T-helper 1 cell treated with Interleukin-12 subunit alpha and Interleukin-12 subunit beta and Interleukin-4 antibody, amounts not matched to agents 30 μg/mL and 1 μg/mL, for 36 hours (primary cell): Measurements from ENCODE around the gene SERGEF.

Source experiments
- H3K27ac Mint-ChIP-seq: one replicate; pipeline ENCODE4 v1.8.0; 2021; ENCODE audit warnings: mild to moderate bottlenecking, mixed read lengths
- H3K27me3 Mint-ChIP-seq: one replicate; pipeline ENCODE4 v1.8.0; 2021; ENCODE audit warnings: low read depth, mixed read lengths
- H3K36me3 Mint-ChIP-seq: one replicate; pipeline ENCODE4 v1.8.0; 2021; ENCODE audit warnings: low read depth, mixed read lengths
- H3K4me1 Mint-ChIP-seq: one replicate; pipeline ENCODE4 v1.8.0; 2021; ENCODE audit warnings: low read depth, mixed read lengths
- H3K4me3 Mint-ChIP-seq: one replicate; pipeline ENCODE4 v1.8.0; 2021; ENCODE audit warnings: mild to moderate bottlenecking, moderate library complexity, mixed read lengths
- H3K9me3 Mint-ChIP-seq: one replicate; pipeline ENCODE4 v1.8.0; 2021; ENCODE audit warnings: mixed read lengths

Gene SERGEF

GRCh38 chr11:17774232-17775034, 238.4 kb downstream of the SERGEF start:
- Mint-ChIP-seq H3K27me3 (no peaks in the 10 kb centered on the region), H3K9me3 (no peaks in the 10 kb centered on the region), H3K27ac (no peak overlapping the region), H3K4me3 (no peak overlapping the region), H3K4me1 (no peaks in the 10 kb centered on the region), H3K36me3 (no peaks in the 10 kb centered on the region)

GRCh38 chr11:17773674-17774073, 239.2 kb downstream of the SERGEF start:
- H3K27me3 Mint-ChIP-seq: no peaks in the 10 kb centered on the region
- H3K4me1 Mint-ChIP-seq: no peaks in the 10 kb centered on the region
- no peak overlapping the region for H3K4me3 Mint-ChIP-seq
- H3K9me3 Mint-ChIP-seq: no peaks in the 10 kb centered on the region
- no peaks in the 10 kb centered on the region for H3K36me3 Mint-ChIP-seq
- H3K27ac Mint-ChIP-seq: no peak overlapping the region

GRCh38 chr11:17772704-17773600, 239.9 kb downstream of the SERGEF start:
- H3K4me3 Mint-ChIP-seq: no peak overlapping the region
- no peak overlapping the region for H3K27ac Mint-ChIP-seq
- H3K27me3 Mint-ChIP-seq: no peaks in the 10 kb centered on the region
- H3K4me1 Mint-ChIP-seq: no peaks in the 10 kb centered on the region
- H3K36me3 Mint-ChIP-seq: no peaks in the 10 kb centered on the region
- no peaks in the 10 kb centered on the region for H3K9me3 Mint-ChIP-seq

GRCh38 chr11:17771841-17772401, 240.9 kb downstream of the SERGEF start:
- no peaks in the 10 kb centered on the region for H3K27me3 Mint-ChIP-seq
- H3K36me3 Mint-ChIP-seq: no peaks in the 10 kb centered on the region
- H3K4me3 Mint-ChIP-seq: no peak overlapping the region
- no peak overlapping the region for H3K27ac Mint-ChIP-seq
- no peaks in the 10 kb centered on the region for H3K4me1 Mint-ChIP-seq
- H3K9me3 Mint-ChIP-seq: no peaks in the 10 kb centered on the region

GRCh38 chr11:17771415-17771814, 241.4 kb downstream of the SERGEF start:
- no peaks in the 10 kb centered on the region for H3K4me1 Mint-ChIP-seq

GRCh38 chr11:17770917-17771316, 241.9 kb downstream of the SERGEF start:
- Mint-ChIP-seq H3K9me3 (no peaks in the 10 kb centered on the region), H3K36me3 (no peaks in the 10 kb centered on the region), H3K4me1 (no peaks in the 10 kb centered on the region), H3K27ac (no peak overlapping the region), H3K4me3 (no peak overlapping the region), H3K27me3 (no peaks in the 10 kb centered on the region)

More at GRCh38 chr11:17771415-17771814, 241.4 kb downstream of the SERGEF start:
- H3K27me3 Mint-ChIP-seq: no peaks in the 10 kb centered on the region
- H3K27ac Mint-ChIP-seq: no peak overlapping the region
- H3K9me3 Mint-ChIP-seq: no peaks in the 10 kb centered on the region
- no peaks in the 10 kb centered on the region for H3K36me3 Mint-ChIP-seq
- no peak overlapping the region for H3K4me3 Mint-ChIP-seq

- Mint-ChIP-seq H3K9me3 (no peaks in the 10 kb centered on the region), H3K27me3 (no peaks in the 10 kb centered on the region), H3K27ac (no peak overlapping the region), H3K4me1 (no peaks in the 10 kb centered on the region), H3K36me3 (no peaks in the 10 kb centered on the region), H3K4me3 (no peak overlapping the region)
Measured at GRCh38 chr11:17770048-17770652, 242.7 kb downstream of the SERGEF start.

GRCh38 chr11:17769218-17769617, 243.6 kb downstream of the SERGEF start:
- Mint-ChIP-seq H3K9me3 (no peaks in the 10 kb centered on the region), H3K36me3 (no peaks in the 10 kb centered on the region), H3K4me3 (no peak overlapping the region), H3K27ac (no peak overlapping the region), H3K4me1 (no peaks in the 10 kb centered on the region), H3K27me3 (no peaks in the 10 kb centered on the region)

GRCh38 chr11:17768547-17768946, 244.3 kb downstream of the SERGEF start:
- no peak overlapping the region for H3K27ac Mint-ChIP-seq
- no peaks in the 10 kb centered on the region for H3K36me3 Mint-ChIP-seq
- H3K27me3 Mint-ChIP-seq: no peaks in the 10 kb centered on the region
- H3K9me3 Mint-ChIP-seq: no peaks in the 10 kb centered on the region
- H3K4me1 Mint-ChIP-seq: no peaks in the 10 kb centered on the region
- H3K4me3 Mint-ChIP-seq: no peak overlapping the region

GRCh38 chr11:17767914-17768313, 244.9 kb downstream of the SERGEF start:
- Mint-ChIP-seq H3K27ac (no peak overlapping the region), H3K9me3 (no peaks in the 10 kb centered on the region), H3K4me3 (no peak overlapping the region), H3K27me3 (no peaks in the 10 kb centered on the region), H3K36me3 (no peaks in the 10 kb centered on the region), H3K4me1 (no peaks in the 10 kb centered on the region)

GRCh38 chr11:17767301-17767885, 245.5 kb downstream of the SERGEF start:
- Mint-ChIP-seq H3K4me3 (no peak overlapping the region), H3K27me3 (no peaks in the 10 kb centered on the region), H3K36me3 (no peaks in the 10 kb centered on the region), H3K9me3 (no peaks in the 10 kb centered on the region), H3K27ac (no peak overlapping the region), H3K4me1 (no peaks in the 10 kb centered on the region)

GRCh38 chr11:17766590-17766989, 246.3 kb downstream of the SERGEF start:
- Mint-ChIP-seq H3K36me3 (no peaks in the 10 kb centered on the region), H3K4me1 (no peaks in the 10 kb centered on the region), H3K27me3 (no peaks in the 10 kb centered on the region), H3K9me3 (no peaks in the 10 kb centered on the region), H3K4me3 (no peak overlapping the region), H3K27ac (no peak overlapping the region)

- Mint-ChIP-seq H3K4me3 (no peak overlapping the region), H3K9me3 (no peaks in the 10 kb centered on the region), H3K27ac (no peak overlapping the region), H3K36me3 (no peaks in the 10 kb centered on the region), H3K27me3 (no peaks in the 10 kb centered on the region), H3K4me1 (no peaks in the 10 kb centered on the region)
Measured at GRCh38 chr11:17766073-17766359, 246.8 kb downstream of the SERGEF start.

- H3K27me3 Mint-ChIP-seq: no peaks in the 10 kb centered on the region
- no peaks in the 10 kb centered on the region for H3K36me3 Mint-ChIP-seq
- H3K9me3 Mint-ChIP-seq: no peaks in the 10 kb centered on the region
- no peak overlapping the region for H3K4me3 Mint-ChIP-seq
- no peak overlapping the region for H3K27ac Mint-ChIP-seq
- H3K4me1 Mint-ChIP-seq: no peaks in the 10 kb centered on the region
Measured at GRCh38 chr11:17765356-17766072, 247.3 kb downstream of the SERGEF start.
